Muscle layer of colon (tissue), 2 donors: Measurements from ENCODE around the gene ZFYVE28.

Experiments
- H3K27ac ChIP-seq: one replicate; pipeline ENCODE4 v1.7.0; 2013; ENCODE audit warnings: low read depth, mild to moderate bottlenecking, low read length, moderate library complexity
- H3K27me3 ChIP-seq, 2 donors: one replicate each; pipeline ENCODE4 v1.7.0; 2013; ENCODE audit warnings: low read length in 2 of 2, mild to moderate bottlenecking in 2 of 2; ENCODE audit not compliant: insufficient read depth in 2 of 2, control insufficient read depth in 1 of 2
- H3K36me3 ChIP-seq: one replicate; pipeline ENCODE4 v1.7.0; 2013; ENCODE audit warnings: mild to moderate bottlenecking, low read length; ENCODE audit not compliant: insufficient read depth
- H3K4me1 ChIP-seq: one replicate; pipeline ENCODE4 v1.7.0; 2013; ENCODE audit warnings: mild to moderate bottlenecking, low read length; ENCODE audit not compliant: insufficient read depth
- H3K4me3 ChIP-seq, 2 donors: one replicate each; pipeline ENCODE4 v1.7.0; 2013; ENCODE audit warnings: low read length in 2 of 2, low read depth in 1 of 2, mild to moderate bottlenecking in 1 of 2, moderate library complexity in 1 of 2
- H3K9ac ChIP-seq: one replicate; pipeline ENCODE4 v1.7.0; 2013; ENCODE audit warnings: low read length
- H3K9me3 ChIP-seq: one replicate; pipeline ENCODE4 v1.7.0; 2013; ENCODE audit warnings: mild to moderate bottlenecking, low read length
- donor health status: abdominal sarcoma.
- donor health status: Adenocarcinoma of cecum.

The ZFYVE28 gene

DNA sequence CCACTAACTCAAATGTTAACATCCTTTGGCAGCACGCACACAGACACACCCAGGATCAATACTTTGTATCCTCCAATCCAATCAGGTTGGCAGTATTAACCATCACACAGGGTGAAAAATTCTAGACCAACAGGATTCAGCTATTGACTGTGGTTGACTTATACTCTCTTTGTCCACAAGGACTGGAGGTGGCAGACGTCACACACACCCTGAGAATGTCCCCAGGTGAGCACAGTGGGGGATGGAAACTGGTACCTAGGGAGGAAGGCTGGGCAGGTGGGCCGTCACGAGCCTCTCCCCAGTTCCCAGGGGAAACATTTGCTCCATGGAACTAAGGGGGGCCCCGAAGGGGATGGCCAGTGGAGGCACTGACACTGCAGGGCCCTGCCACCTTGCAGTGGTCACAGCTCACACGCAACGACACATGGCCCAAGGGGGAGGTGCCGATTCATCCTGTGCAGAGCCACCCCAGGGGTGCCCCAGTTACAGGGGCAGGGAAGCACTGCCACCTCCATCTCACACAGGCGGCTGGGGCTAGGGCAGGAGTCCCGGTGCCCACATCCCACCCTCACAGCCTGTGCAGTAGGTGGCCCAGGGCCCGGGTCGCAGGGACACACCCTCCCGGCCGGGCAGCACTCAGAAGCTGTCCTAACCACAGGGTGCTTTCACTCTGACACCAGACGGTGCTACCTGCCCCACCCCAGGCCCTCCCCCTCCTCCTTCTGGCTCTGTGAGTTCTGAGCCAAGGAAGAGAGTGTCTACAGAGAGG lies 17.4 kb downstream of the ZFYVE28 start:
- H3K9me3 ChIP-seq = no peaks in the 10 kb centered on the region
- H3K4me3 ChIP-seq = no peak overlapping the region
- H3K4me1 ChIP-seq = peaks cover 7% of the 10 kb centered on the region
- H3K9ac ChIP-seq = no peak overlapping the region
- H3K27ac ChIP-seq = no peak overlapping the region
- H3K36me3 ChIP-seq = no peaks in the 10 kb centered on the region
- H3K27me3 ChIP-seq = no peaks in the 10 kb centered on the region

DNA sequence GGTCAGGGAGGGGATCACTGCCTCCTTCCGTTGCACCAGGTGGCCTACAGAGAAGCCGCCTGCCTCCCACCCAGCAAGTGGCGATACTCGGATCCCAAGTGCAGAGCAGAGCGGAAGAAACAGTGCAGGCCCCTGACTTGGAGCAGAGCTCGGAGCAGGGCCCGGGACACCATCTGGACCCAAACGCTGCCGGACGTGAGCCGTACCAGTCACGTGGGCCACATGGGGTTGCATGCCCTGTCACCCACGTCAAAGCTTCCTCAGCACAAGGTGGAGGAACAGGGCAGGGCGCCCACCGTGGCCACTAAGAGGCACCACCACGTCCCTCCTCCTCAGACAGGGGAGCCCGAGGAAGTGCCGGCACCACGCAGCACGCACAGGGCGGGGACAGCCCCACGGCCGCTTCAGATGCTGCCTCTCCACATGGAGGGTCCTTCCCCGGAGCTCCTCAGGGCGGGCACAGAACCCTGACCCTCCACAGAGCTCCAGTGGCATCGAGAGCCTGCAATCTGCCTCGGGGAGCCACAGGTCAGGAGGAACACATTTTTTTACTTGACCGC lies 18.7 kb downstream of the ZFYVE28 start:
- Histone ChIP-seq H3K27ac (no peak overlapping the region), H3K4me3 (no peak overlapping the region), H3K27me3 (no peaks in the 10 kb centered on the region), H3K36me3 (no peaks in the 10 kb centered on the region), H3K4me1 (peaks cover 7% of the 10 kb centered on the region), H3K9me3 (no peaks in the 10 kb centered on the region), H3K9ac (no peak overlapping the region)

DNA sequence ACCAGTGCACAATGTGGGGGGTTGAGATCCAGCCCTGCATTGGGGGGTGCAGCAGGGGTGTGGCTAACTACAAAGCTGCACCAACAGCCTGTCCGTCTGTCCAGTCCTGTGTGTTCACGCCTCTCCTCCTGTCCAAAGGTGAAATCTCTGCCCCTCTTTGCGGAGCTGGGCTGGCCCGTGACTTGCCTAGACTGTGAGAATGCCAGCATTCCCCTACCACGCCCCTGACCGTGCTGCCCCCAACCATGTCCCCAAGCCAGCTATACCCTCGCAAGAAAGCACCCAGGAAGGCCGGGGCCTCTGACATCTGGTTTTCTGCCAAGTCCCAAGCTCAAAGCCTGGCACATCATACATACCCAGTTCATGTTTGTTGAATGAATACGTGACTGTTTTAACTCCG lies 19.2 kb downstream of the ZFYVE28 start:
- Histone ChIP-seq H3K9me3 (no peaks in the 10 kb centered on the region), H3K36me3 (no peaks in the 10 kb centered on the region), H3K27ac (no peak overlapping the region)

DNA sequence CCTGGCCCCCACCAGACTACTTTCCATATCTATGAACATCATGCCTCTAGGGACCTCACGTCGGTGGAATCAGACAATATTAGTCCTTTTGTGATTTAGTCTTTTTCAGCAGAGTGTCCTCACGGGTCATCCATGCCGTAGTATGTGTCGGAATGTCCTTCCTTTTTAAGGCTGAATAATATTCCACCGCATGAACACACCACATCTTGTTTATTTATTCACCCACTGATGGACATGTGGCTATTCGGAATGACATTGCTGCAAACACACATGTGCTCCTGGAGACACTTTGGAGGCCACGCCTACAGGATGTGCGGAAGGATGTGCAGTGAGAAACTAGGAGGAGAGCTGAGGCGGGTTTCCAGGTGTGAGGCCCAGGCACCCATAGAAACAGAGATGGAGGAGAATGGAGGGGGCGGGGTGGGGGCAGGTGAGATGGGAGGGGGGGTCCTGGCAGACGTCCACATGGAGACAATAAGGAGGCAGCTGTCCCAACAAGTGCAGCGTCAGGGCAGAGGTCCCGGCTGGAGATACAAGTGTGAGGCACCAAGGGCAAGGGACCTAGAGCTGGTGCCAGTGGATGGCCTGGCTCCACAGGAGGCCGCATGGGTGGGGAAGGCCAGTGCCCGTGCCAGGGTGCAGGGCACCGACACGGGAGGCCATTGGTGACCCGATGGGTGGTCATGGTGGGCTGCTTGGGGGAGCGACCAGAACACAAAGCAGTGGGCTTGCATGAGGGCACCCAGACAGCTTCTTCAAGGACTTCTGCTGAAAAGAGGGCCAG lies 20.7 kb downstream of the ZFYVE28 start:
- peaks cover 7% of the 10 kb centered on the region for H3K4me1 ChIP-seq
- H3K27ac ChIP-seq = no peak overlapping the region
- no peak overlapping the region for H3K4me3 ChIP-seq
- H3K36me3 ChIP-seq = no peaks in the 10 kb centered on the region
- peaks cover 0 to 7% of the 10 kb centered on the region in 2 donors for H3K27me3 ChIP-seq
- H3K9me3 ChIP-seq = no peaks in the 10 kb centered on the region
- H3K9ac ChIP-seq = no peak overlapping the region

More for the DNA sequence above, 19.2 kb downstream of the ZFYVE28 start:
- H3K27me3 ChIP-seq = peaks cover 0 to under 1% of the 10 kb centered on the region in 2 donors
- H3K9ac ChIP-seq = no peak overlapping the region
- no peak overlapping the region for H3K4me3 ChIP-seq
- H3K4me1 ChIP-seq = peaks cover 7% of the 10 kb centered on the region

DNA sequence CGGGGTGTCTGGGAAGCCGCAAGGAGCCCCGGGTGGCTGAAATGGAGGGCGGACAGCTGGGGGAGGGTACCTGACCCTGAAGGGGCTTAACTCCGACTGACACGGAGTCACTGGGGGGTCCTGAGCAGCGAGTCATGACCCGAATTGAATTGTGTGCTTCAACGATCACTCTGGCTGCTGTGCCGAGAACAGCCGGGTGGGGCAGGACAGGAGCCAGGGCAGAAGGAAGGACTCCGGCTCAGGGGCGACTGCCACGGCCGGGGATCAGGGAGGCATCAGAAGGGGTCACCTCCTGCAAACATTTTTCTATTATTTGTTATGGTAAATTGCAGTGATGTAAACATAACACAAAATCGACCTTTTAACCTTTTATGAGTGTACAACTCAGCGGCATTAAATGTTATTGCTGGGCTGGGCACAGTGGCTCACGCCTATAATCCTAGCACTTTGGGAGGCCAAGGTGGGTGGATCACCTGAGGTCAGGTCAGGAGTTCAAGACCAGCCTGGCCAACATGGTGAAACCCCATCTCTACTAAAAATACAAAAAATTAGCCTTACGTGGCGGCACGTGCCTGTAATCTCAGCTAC lies 21.6 kb downstream of the ZFYVE28 start:
- Histone ChIP-seq H3K4me1 (peaks cover 5% of the 10 kb centered on the region), H3K27ac (no peak overlapping the region), H3K36me3 (no peaks in the 10 kb centered on the region), H3K4me3 (no peak overlapping the region), H3K27me3 (peaks cover 0 to 7% of the 10 kb centered on the region in 2 donors), H3K9ac (no peak overlapping the region), H3K9me3 (no peaks in the 10 kb centered on the region)

DNA sequence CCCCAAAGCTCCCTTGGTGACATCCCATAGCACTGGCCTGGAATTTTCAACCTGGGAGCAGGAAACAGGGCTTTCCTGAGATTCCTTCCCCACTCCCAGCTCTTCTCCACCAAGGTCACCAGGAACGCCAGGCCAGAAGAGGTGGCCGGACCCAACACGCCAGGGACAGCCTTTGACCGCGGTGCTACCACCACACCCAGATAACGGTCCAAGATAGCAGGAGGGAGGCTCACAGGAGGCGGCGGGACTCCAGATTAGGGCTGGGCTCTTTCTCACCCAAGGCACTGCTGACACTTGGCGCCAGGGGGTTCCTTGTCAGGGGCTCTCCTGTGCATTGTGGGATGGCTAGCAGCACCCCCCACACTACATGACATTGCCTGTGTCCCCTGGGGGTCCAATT lies 22.9 kb downstream of the ZFYVE28 start:
- H3K36me3 ChIP-seq = no peaks in the 10 kb centered on the region
- no peak overlapping the region for H3K27ac ChIP-seq
- no peaks in the 10 kb centered on the region for H3K4me1 ChIP-seq
- no peak overlapping the region for H3K9ac ChIP-seq
- H3K4me3 ChIP-seq = no peak overlapping the region
- H3K27me3 ChIP-seq = peaks cover 0 to 7% of the 10 kb centered on the region in 2 donors
- H3K9me3 ChIP-seq = no peaks in the 10 kb centered on the region

DNA sequence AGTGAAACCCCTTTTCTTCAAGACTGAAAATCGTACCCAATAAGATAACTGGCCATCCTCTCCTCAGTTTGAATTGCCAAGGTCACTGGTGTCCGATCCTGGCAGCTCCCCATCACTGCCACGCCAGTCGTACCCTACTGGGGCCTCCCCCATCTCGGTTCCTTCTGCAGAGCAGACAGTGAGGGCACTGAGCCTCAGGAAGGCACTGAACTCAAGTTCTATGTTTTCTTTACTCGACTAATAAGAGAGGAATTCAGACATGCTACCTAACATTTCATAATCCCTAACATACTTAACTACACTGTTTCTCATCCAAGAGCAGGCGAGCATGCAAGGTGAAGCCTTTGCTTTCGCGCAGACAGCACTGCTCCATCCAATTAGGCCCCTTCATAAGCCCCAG lies 23.4 kb downstream of the ZFYVE28 start:
- Histone ChIP-seq H3K4me3 (no peak overlapping the region), H3K9ac (no peak overlapping the region), H3K9me3 (no peaks in the 10 kb centered on the region), H3K36me3 (no peaks in the 10 kb centered on the region), H3K27me3 (peaks cover 0 to 7% of the 10 kb centered on the region in 2 donors), H3K27ac (no peak overlapping the region), H3K4me1 (no peaks in the 10 kb centered on the region)

DNA sequence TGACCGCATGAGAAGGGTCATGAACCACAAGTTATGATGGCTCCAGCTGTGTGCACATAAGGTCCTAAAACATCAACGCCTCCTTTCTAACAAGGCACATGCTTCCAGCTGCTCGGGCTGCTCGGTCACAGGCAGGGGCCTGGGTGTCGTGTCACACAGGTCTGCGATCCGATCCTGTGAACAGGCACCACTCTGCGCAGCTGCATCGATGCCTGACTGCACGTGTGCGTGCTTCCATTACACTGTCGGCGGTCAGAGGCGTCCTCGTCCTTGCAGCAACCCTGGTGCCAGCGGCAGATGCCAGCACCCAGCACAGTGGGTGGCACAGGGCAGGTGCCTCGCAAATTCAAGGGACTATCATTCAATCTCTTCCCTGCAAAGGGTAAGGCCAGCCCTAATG lies 23.9 kb downstream of the ZFYVE28 start:
- Histone ChIP-seq H3K4me1 (no peaks in the 10 kb centered on the region), H3K27ac (no peak overlapping the region), H3K4me3 (no peak overlapping the region), H3K9ac (no peak overlapping the region), H3K9me3 (no peaks in the 10 kb centered on the region), H3K36me3 (no peaks in the 10 kb centered on the region), H3K27me3 (peaks cover 0 to 7% of the 10 kb centered on the region in 2 donors)

DNA sequence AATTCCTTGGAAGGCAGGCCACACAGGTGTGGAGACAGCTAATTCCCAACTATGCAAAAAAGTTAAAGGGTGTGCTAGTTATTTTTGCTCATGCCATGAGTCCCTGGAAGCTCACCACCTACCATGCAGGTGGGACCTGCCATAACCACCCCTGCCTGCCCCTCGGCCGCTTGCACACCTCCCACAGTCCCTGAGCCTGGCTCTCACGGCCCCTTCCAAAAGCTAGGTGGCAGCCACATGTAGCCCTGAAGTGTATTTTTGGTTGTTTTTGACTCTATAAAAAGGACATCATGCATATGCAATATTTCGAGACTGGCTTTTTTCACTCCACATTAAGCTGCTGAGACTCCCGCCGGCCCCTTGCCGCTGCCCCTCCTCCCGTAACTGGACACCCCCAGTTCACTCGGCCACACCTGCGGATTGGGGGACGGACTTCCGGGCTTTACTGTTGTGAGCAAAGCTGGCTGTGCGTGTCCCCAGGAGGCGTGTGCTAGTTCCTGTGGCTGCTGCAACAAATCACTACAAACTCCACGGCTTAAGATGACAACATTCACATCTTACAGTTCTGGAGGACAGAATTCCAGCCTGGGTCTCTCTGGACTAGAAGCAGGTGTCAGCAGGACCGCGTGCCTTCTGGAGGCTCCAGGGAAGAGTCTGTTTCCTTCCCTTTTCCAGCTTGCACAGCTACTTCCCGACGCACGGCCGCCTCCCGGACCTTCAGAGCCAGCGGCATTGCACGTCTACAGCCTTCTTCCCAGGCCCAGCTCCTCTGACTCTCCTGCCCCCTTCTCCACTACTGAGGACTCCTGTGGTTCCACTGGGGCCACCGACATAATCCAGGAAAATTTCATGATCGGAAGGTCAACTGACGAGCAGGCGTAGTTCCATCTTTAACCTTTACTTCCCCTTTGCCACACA lies 24.8 kb downstream of the ZFYVE28 start:
- Histone ChIP-seq H3K36me3 (no peaks in the 10 kb centered on the region), H3K9ac (no peak overlapping the region), H3K27ac (no peak overlapping the region), H3K4me1 (no peaks in the 10 kb centered on the region), H3K4me3 (no peak overlapping the region), H3K27me3 (peaks cover 0 to 7% of the 10 kb centered on the region in 2 donors), H3K9me3 (no peaks in the 10 kb centered on the region)

DNA sequence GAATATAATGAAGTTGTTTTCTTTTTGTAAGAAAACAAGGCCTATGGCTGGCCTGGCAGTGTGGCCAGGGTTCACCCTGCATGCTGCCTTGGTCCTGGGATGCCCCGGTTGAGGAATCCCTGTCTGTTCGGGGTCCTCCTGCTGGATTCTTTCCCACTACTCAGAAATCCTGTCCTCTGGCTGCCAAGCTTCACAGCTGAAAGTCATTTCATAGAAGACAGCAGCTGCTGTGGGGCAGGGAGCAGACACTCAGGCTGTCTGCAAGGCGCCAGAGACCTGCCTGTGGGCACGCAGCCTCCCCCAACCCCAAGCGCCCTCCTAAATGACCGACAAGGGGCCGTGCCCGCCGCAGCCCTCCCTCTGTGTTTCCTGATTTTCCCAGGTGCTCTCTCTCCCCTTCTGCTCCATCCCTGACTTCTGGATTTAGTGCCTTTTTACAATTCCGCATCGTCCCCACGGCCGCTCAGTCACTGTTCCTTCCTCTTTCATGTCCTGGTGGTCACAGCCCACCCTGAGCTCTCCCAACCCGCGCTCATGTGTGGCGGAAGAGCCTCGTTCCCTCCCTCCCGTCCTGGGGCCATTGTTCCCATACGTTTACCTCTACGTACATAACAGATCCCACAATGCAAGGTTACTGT lies 27.5 kb downstream of the ZFYVE28 start:
- no peaks in the 10 kb centered on the region for H3K9me3 ChIP-seq
- H3K36me3 ChIP-seq = no peaks in the 10 kb centered on the region
- no peak overlapping the region for H3K4me3 ChIP-seq
- H3K27ac ChIP-seq = no peak overlapping the region
- H3K27me3 ChIP-seq = peaks cover 0 to 7% of the 10 kb centered on the region in 2 donors
- H3K4me1 ChIP-seq = no peaks in the 10 kb centered on the region
- no peak overlapping the region for H3K9ac ChIP-seq
